GM19023 (cell line): ENCODE measurements around the gene C3orf52.

Experiments used
- ATAC-seq: cut with Tn5 transposase; IDR thresholded peaks from one replicate; pipeline ENCODE4 v1.9.1; 2021; ENCODE audit warnings: mild to moderate bottlenecking, moderate library complexity; ENCODE audit not compliant: unreplicated experiment

C3orf52 gene

GRCh38 chr3:112117841-112118571 is 31.8 kb downstream of the C3orf52 start:
- no peak for ATAC-seq

- ATAC-seq, result no peak
Observed at GRCh38 chr3:112119962-112120836, 34.0 kb downstream of the C3orf52 start.

- ATAC-seq, result no peak
Observed at GRCh38 chr3:112121577-112122547, 35.7 kb downstream of the C3orf52 start.

GRCh38 chr3:112122870-112123269 is 36.7 kb downstream of the C3orf52 start:
- ATAC-seq, result no peak

- ATAC-seq, result no peak
Observed at GRCh38 chr3:112123548-112123947, 37.4 kb downstream of the C3orf52 start.

GRCh38 chr3:112124907-112125607 is 38.9 kb downstream of the C3orf52 start:
- no peak for ATAC-seq

- no peak for ATAC-seq
Observed at GRCh38 chr3:112126511-112126911, 40.3 kb downstream of the C3orf52 start.

GRCh38 chr3:112127522-112128494 is 41.6 kb downstream of the C3orf52 start:
- no peak for ATAC-seq

GRCh38 chr3:112128843-112129727 is 42.9 kb downstream of the C3orf52 start:
- peak; percentile 46 for ATAC-seq

GRCh38 chr3:112129925-112130637 is 43.9 kb downstream of the C3orf52 start:
- ATAC-seq, result no peak

GRCh38 chr3:112130638-112130993 is 44.4 kb downstream of the C3orf52 start:
- ATAC-seq, result no peak

GRCh38 chr3:112131111-112131510 is 44.9 kb downstream of the C3orf52 start:
- ATAC-seq, result no peak

GRCh38 chr3:112132088-112132487 is 45.9 kb downstream of the C3orf52 start:
- no peak for ATAC-seq

- no peak for ATAC-seq
Observed at GRCh38 chr3:112132554-112132953, 46.4 kb downstream of the C3orf52 start.

- ATAC-seq, result peak; percentile 80
Observed at GRCh38 chr3:112132975-112133448, 46.8 kb downstream of the C3orf52 start, which contains the start of gene GCSAM. GCSAM (minus strand) TSS chr3:112133248; CDS start chr3:112133120, 128 bp downstream.

- ATAC-seq, result no peak
Observed at GRCh38 chr3:112133626-112134334, 47.6 kb downstream of the C3orf52 start.
